HG03565 (cell line): ENCODE data around the gene MSLN.

Source experiments
- ATAC-seq: cut with Tn5 transposase; IDR thresholded peaks from one replicate; pipeline ENCODE4 v1.9.1; 2021; ENCODE audit warnings: mild to moderate bottlenecking, moderate library complexity; ENCODE audit not compliant: unreplicated experiment

Gene MSLN

DNA sequence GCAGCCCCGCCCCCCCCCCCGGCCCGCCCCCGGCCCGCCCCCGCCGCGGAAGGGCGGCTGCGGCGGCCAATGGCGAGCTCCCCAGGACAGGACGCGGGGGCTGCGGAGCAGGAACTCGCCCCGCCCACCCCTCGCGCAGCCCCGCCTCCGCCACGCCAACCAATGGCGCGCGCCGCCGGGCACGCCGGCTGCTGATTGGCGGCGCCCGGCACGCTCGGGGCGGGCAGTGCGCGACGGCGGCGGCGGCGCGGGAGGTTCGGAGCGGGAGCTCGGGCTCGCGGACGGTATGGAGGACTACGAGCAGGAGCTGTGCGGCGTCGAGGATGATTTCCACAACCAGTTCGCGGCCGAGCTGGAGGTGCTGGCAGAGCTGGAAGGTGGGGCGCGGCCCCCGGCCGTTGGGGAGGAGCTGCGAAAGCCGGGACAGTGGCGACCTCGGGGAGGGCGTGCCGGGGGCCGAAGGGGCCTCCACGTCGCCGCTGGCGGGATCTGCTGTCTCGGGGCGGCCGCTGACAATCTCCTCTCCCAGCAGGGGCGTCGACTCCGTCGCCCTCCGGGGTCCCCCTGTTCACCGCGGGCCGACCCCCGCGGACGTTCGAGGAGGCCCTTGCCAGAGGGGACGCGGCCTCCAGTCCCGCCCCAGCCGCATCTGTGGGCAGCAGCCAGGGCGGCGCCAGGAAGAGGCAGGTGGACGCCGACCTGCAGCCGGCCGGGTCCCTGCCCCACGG is 28.0 kb downstream of the MSLN start, which contains the start of gene CHTF18:
Gene CHTF18, plus strand, starts transcription at position 222 of the 728 bp plus-strand sequence. Its CDS starts 65 bp downstream, at position 287.
- ATAC-seq = peak; percentile 58

DNA sequence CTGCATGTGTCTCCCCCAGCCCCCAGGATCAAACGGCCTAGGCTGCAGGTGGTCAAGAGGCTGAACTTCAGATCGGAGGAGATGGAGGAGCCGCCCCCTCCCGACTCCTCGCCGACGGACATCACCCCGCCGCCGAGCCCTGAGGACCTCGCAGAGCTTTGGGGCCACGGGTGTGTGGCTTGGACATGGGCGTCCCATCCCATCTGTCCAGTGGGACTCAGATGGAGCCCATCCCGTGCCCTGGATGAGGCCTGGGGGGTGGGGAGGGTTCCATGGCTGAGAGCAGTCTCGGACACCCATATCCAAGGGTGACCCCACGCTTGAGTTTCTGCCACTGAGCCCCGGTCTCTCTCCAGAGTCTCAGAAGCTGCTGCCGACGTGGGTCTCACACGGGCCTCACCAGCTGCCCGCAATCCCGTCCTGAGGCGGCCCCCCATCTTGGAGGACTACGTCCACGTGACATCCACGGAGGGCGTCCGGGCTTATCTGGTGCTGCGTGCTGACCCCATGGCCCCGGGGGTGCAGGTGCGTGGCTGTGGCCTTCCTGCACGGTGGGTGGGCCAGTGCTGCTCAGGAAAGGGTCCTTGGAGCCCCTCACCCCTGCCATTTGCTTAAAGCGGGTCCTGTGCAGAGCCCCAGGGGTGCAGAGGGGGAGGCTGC is 28.8 kb downstream of the MSLN start:
- ATAC-seq = no peak

DNA sequence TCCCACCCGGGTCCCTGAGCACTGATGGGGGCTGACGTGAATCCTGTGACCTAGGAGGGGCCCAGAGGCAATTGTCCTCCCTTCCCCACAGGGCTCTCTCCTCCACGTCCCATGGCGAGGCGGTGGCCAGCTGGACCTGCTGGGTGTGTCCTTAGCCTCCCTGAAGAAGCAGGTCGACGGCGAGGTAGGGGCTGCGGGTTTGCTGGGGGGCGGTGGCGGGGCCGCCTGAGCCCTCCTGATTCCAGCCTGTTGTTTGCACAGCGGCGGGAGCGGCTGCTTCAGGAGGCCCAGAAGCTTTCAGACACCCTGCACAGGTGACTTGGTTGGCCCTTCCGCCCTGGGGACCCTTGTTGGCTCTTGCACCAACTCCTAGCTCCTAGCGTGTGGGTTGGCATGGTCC is 29.6 kb downstream of the MSLN start:
- ATAC-seq = no peak

DNA sequence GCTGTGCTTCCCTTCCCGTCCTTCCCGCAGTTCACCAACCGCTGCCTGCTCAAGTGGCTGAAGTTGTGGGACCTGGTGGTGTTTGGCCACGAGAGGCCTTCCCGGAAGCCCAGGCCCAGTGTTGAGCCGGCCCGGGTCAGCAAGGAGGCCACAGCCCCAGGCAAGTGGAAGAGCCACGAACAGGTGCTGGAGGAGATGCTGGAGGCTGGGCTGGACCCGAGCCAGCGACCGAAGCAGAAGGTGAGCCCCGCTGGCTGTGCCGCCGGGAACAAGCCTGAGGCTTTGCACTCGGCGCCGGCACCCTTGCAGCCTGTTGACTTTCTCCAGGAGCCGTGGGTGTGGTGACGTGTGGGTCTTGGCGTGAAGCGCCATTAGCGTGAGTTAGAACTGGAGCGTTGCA is 30.6 kb downstream of the MSLN start:
- no peak for ATAC-seq

DNA sequence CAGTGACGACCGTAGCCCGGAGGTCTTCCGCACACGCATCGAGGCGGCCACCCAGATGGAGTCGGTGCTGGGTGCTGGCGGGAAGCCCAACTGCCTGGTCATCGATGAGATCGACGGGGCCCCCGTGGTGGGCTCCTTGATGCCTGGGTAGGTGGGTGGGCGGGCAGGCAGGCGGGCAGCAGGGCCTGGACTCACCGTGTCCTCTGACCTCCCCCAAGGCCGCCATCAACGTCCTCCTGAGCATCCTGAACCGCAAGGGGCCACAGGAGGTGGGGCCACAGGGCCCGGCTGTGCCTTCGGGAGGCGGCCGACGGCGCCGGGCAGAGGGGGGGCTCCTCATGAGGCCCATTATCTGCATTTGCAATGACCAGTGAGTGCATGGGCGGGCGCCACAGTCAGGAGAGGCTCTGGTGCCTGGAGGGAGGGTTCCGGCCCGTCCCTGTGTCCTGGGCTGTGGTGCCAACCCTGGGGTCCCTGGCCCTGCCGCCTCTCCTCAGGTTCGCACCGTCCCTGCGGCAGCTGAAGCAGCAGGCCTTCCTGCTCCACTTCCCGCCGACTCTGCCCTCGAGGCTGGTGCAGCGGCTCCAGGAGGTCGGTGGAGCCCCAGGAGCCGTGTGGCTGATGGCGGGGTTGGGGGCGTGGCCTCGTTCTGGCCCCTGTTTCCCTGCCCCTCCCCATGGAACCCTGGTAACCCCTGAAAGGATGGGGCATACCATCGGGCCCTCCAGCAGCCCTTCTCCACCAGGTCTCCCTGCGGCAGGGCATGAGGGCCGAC is 31.9 kb downstream of the MSLN start:
- no peak for ATAC-seq

DNA sequence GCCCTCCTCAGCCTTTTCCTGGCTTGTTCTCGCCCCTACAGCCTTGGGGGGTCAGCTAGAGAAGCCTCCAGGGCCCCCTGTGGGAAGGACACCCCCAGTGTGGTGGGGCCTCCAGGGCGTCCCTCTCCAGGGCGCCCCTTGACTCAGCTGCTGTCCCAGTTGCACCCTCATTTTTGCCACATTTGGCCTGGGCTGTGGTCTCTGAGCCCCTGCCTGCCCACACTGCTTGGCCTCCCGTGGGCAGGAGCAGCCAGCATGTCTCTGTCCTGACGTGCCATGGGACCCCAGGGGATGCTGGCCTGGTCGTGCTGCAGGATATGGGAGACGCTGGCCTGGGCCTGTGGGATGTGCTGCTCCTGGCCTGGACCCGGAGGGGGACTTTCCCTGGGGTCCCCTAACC is 32.9 kb downstream of the MSLN start:
- no peak for ATAC-seq

DNA sequence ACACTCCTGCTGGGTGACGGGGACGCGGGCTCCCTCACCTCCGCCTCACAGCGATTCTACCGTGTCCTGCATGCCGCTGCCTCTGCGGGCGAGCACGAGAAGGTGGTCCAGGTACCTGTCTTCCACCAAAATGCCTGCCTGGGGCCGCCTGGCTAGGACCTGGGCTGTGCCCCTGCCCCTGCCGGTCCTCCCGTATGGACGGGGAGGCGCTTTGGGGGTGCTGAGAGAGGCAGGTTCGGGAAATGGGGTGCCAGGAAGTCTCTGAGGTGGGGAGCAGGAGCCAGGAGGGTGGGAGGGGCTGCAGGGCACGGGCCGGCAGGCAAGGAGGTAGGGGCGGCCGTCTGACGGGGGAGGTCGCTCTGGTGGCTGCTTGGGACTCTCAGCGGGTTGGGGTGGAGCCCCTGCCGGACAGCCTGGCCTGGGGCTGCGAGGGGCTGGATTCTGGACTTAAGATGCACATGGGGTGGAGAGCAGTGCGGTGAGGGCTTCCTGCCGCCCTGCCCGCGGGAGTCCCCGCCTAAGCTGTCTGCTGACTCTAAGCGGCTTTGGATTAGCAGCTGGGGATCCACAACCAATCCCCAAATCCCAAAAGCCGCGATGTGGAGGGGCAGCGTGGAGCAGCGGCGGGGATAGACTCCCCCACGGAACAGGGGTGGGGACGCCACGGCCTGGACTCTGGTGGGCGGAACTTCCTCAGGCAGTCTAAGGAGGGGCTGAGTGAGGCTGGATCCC is 33.7 kb downstream of the MSLN start:
- no peak for ATAC-seq

DNA sequence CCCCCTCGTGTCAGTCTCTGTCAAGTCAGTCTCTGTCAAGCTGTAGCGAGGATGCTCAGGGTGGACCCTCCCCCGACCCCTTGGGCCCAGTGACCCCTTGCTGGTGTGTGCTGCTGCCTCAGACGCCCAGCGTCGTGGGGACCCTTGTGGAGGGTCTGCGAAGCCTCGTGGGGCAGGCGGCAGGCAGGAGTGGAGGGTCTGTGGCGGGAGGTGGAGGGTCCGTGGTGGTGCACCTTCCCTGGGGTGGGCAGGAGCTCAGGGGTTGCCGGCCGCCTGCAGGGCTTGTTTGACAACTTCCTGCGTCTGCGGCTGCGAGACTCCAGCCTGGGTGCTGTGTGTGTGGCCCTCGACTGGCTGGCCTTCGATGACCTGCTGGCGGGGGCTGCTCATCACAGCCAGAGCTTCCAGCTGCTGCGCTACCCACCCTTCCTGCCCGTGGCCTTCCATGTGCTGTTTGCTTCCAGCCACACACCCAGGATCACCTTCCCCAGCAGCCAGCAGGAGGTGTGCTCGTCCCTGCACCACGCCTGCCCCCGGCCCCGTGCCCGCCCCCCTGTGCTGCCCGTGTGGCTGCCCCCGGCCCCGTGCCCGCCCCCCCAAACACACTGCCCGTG is 34.4 kb downstream of the MSLN start:
- ATAC-seq = no peak

DNA sequence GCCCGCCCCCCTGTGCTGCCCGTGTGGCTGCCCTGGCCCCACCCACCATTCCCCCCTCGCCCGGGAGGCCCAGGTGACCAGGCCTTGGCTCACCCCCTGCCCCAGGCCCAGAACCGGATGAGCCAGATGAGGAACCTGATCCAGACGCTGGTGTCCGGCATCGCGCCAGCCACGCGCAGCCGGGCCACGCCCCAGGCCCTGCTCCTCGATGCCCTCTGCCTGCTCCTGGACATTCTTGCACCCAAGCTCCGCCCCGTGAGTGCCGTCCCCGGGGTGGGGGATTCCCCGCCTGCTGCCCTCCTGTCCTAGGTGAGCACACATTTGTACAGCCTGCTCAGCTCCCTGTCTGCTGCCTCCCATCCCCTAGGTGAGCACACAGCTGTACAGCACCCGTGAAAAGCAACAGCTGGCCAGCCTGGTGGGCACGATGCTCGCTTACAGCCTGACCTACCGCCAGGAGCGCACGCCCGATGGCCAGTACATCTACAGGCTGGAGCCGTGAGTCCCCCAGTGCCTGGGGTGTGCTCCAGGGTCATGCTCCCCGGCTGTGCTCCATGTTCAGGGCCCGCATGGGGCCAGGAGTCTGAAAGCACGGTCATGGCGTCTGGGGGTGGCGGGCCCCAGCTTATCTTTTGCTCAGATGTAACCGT is 35.2 kb downstream of the MSLN start:
- ATAC-seq = no peak

DNA sequence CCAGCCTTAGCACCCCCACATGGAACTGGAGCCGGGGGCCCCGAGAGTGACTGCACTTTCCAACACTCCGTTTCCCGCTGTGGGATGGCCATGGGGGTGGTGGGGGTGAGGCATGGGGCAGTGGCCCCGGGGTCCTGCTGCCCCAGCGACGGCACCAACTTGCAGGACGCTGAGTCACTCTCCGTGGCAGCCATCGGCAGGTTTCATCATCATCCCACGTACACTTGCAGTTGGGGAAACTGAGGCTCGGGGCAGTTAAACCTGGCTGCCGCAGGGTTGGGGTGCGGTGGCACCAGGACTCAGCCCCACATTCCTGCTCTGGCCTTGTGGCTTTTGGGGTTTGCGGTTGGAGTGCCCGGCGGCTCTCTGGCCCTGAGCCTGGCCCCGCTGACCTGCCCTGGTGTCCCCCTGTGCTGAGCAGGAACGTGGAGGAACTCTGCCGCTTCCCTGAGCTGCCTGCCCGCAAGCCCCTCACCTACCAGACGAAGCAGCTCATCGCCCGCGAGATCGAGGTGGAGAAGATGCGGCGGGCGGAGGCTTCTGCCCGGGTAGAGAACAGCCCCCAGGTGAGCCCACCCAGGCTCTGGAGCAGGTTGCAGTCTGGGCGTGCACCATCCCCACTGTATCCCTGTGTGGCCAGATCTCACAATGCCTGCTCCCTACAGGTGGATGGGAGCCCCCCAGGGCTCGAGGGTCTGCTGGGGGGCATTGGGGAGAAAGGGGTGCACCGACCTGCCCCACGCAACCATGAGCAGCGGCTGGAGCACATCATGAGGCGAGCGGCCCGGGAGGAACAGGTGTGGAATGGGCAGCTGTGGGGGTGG is 36.0 kb downstream of the MSLN start:
- no peak for ATAC-seq

DNA sequence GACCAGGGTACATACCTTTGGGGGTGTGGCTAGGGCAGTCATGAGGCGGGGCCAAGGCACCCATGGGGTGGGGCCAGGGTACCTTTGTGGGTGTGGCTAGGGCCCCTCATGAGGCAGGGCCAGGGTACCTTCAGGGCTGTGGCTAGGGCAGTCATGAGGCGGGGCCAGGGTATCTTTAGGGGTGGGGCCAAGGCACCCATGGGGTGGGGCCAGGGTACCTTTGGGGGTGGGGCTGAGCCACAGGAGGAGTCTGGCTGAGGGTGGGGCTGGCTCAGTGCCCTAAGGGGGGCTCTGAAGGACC is 36.5 kb downstream of the MSLN start:
- no peak for ATAC-seq

DNA sequence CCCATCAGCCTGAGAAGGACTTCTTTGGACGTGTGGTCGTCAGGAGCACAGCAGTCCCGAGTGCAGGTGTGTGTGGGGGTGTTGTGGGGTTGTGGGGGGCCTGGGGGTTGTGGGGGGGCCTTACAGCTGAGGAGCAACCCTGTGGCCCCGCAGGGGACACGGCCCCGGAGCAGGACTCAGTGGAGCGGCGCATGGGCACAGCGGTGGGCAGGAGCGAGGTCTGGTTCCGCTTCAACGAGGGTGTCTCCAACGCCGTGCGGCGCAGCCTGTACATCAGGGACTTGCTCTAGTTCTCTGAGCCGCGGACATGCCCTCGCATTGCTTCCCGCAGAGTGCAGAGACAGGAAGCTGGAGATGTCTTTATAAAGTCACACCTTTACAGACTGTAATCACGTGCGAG is 37.2 kb downstream of the MSLN start:
- ATAC-seq = no peak

DNA sequence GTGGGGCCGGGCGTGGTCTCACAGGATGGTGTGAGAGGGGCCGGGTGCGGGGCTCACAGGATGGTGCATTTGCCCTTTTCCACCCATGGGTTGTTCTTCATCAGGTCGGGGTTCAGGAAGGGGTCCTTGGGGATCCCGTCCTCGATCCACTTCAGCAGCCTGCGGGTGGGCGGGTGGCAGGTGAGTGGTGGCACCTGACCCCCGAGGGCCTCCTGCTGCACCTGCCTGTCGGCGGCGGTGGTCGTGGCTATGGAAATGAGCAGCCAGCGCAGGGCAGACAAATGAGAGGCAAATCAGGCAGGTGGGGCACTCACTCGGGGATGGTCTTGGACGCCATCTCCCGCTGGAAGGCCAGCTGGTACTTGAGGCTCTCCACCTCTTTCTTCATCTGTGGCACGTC is 38.1 kb downstream of the MSLN start:
- ATAC-seq = no peak

DNA sequence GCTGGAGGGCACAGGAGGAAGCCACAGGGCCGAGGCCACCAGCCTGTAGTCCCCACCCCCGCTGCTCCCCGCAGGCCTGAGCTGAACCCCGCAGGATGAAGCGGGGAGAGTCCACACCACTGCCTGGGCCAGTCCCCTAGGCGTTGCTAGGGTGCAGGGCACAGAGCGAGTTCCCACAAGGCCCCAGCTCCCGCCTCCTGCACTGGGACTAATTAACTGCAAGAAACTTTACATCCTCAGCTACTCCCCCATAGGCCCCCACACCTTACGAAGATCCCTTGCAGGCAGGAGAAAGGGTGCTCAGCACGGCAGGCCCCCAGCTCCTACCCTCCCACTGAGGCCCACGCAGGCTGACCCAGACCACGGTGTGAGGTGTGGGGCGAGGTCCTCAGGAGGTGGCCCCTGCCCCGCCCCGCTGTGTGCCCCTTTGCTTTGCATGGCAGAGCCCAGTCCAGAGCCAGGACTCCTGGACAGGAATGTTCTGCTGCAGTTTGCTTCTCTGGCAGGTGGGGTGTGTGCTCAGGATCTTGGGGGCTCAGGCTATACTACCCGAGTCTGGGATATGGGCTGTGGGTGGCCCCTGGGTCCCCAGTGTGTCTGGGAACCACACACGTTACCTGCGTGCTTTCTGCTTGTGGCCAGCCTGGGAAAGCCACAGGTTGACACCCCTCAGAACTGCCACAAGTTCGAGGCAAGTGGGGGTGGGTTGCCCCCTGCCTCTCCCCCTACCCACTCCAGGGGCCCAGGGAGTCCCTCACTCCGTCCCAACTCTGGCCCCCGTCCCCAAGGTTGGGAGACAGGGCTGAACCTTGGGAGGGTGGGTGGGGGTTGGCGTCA is 38.8 kb downstream of the MSLN start:
- no peak for ATAC-seq

DNA sequence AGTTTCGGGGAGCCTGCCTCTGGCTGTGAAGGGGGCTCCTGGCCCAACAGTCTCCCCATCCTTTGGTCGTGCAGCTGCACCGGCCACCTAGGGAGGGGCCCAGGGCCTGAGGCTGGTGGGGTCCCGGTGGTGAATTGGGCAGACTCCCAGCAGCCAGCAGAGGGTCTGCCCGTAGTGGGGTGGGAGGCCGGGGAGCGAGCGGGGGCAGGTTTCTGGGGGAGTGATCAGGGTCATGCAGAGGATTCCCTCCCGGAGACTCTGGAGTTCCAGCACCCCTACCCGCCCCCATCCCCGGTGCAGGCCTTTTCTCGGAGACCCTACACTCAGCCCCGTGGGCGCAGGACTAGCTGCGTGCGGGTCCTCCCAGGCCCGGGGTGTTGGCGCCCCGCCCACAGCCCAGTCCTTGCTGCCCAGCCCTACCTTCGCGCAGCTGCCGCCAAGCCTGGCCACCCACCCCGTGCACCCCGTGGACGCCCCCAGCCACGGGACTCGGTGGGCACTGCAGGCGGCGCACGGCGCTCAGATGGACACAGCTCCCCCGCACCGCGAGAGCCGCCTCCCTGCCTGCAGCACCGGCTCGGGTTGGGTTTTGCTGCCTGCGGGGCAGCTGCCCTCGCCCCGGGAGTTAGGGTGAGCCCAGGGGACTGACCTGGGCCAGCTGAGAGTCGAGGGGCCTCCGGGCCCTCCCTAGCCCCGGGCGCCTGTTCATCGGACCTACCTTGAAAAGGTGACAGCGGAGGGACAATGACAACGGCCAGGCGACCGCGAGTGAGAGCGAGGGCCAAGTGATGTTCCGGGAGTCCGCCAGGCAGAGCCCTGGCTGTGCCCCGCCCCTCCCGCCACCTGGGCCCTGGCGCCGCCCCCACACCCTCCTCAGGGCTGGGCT is 39.7 kb downstream of the MSLN start, which contains the start of gene GNG13:
Gene GNG13, minus strand, starts transcription at position 787 of the 886 bp plus-strand sequence. CDS start 1,657 bp downstream, outside the sequence.
- ATAC-seq = no peak

DNA sequence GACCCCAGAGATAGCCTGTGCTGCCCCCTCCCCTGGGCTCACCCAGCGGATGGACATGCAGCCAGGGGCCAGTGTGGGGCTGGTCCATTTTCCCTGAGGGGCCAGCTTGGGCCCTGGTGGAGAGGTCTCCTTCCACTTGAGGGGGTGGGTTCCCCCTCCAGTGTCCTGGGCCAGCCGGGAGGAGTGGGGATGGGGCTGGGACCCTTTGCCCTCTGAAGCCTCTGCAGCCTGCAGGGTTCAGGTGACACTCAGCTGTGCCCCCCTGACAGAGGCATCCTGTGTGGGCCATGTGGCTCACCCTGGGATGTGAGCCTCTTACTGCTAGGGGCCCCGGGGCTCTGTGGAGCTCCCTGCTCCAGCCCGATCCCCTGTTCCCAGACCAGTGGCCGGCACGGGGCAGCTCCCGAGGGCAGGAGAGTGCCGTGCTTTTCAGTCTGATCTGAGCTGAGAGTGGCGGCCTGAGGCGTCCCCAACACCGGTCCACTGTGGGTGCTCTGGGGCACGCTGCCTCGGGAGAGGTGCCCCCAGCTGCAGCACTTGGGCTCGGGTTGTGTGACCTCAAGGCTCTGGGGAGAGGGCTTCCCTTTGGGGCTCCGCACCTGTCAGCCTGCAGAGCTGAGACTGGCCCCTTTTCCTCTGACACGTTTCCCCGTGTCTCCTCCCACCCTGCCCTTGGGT is 40.4 kb downstream of the MSLN start:
- no peak for ATAC-seq
